Activated CD8-positive, alpha-beta memory T cell treated with anti-CD3 and anti-CD28 coated beads, Interleukin-2, amount 50 U/mL, for 24 hours (primary cell): ENCODE data around the gene PDE1A.
"Not testable (repeated sequence)": the region's sequence is repeated elsewhere in the genome, so short reads cannot be mapped to it uniquely, and the experiment has no call there.

ENCODE experiments used
- DNase-seq: peaks from one replicate; pipeline ENCODE4 v3.0.0-alpha.2; 2020; ENCODE audit errors: extremely low read depth

The PDE1A gene

GRCh38 chr2:182280118-182280517, 146.7 kb downstream of the PDE1A start:
- no peak for DNase-seq

GRCh38 chr2:182276662-182277061, 150.2 kb downstream of the PDE1A start:
- not testable (repeated sequence) for DNase-seq

- DNase-seq = no peak
Observed at GRCh38 chr2:182267971-182268370, 158.9 kb downstream of the PDE1A start.

- DNase-seq = no peak
Observed at GRCh38 chr2:182266909-182267308, 159.9 kb downstream of the PDE1A start.

- no peak for DNase-seq
Observed at GRCh38 chr2:182265718-182266117, 161.1 kb downstream of the PDE1A start.

- DNase-seq = no peak
Observed at GRCh38 chr2:182261860-182262387, 164.9 kb downstream of the PDE1A start.

- no peak for DNase-seq
Observed at GRCh38 chr2:182259629-182260150, 167.1 kb downstream of the PDE1A start.

- DNase-seq = no peak
Observed at GRCh38 chr2:182252534-182252933, 174.3 kb downstream of the PDE1A start.

- DNase-seq = no peak
Observed at GRCh38 chr2:182248898-182249297, 177.9 kb downstream of the PDE1A start.

GRCh38 chr2:182248362-182248761, 178.5 kb downstream of the PDE1A start:
- DNase-seq = no peak

GRCh38 chr2:182247831-182248230, 179.0 kb downstream of the PDE1A start:
- DNase-seq = no peak

GRCh38 chr2:182245963-182246362, 180.9 kb downstream of the PDE1A start:
- no peak for DNase-seq

- DNase-seq = no peak
Observed at GRCh38 chr2:182242609-182243008, 184.2 kb downstream of the PDE1A start.

GRCh38 chr2:182241936-182242335, 184.9 kb downstream of the PDE1A start:
- DNase-seq = no peak

- DNase-seq = no peak
Observed at GRCh38 chr2:182240862-182241371, 185.9 kb downstream of the PDE1A start.

GRCh38 chr2:182230561-182230960, 196.3 kb downstream of the PDE1A start:
- DNase-seq = no peak

- no peak for DNase-seq
Observed at GRCh38 chr2:182229297-182229696, 197.5 kb downstream of the PDE1A start.

GRCh38 chr2:182228741-182229140, 198.1 kb downstream of the PDE1A start:
- DNase-seq = no peak

GRCh38 chr2:182228073-182228473, 198.8 kb downstream of the PDE1A start:
- no peak for DNase-seq

GRCh38 chr2:182226807-182227206, 200.0 kb downstream of the PDE1A start:
- DNase-seq = no peak

- no peak for DNase-seq
Observed at GRCh38 chr2:182224669-182225068, 202.2 kb downstream of the PDE1A start.

GRCh38 chr2:182220998-182221397, 205.8 kb downstream of the PDE1A start:
- DNase-seq = no peak

- DNase-seq = no peak
Observed at GRCh38 chr2:182220335-182220734, 206.5 kb downstream of the PDE1A start.

- DNase-seq = no peak
Observed at GRCh38 chr2:182210669-182211068, 216.2 kb downstream of the PDE1A start.
